Adrenal gland (tissue), 12 donors: ENCODE data around the gene MYOM1. TPM values are rescaled to one million over a fixed set of nuclear protein-coding genes. Genes with fewer than 3 reads are reported as not detected.
A peak's percentile ranks its signal among the peaks of the same experiment; 100 is the strongest.

Source experiments
- DNase-seq, 7 donors: peaks; one replicate each; pipeline ENCODE4 v3.0.0-alpha.2; 2019 to 2020
- H3K27ac ChIP-seq, 5 donors: fragments of 200-600 bp; sonication (generic) in 4 of 5; 1 replicate in 3 of 5; 2 replicates in 2 of 5; pipeline versions ENCODE4 v1.5.1 to v1.8.0; 2016 to 2020; ENCODE audit warnings: mild to moderate bottlenecking in 1 of 5
- H3K27me3 ChIP-seq: fragments of 200-600 bp; 2 replicates; pipeline ENCODE4 v1.8.0; 2021
- H3K36me3 ChIP-seq, 2 donors: fragments of 200-600 bp; replicated peaks in 1 of 2; 1 replicate in 1 of 2; 2 replicates in 1 of 2; pipeline versions ENCODE4 v1.5.1 to v1.8.0; 2018 to 2022
- H3K4me1 ChIP-seq, 2 donors: fragments of 200-600 bp; replicated peaks in 1 of 2; 1 replicate in 1 of 2; 2 replicates in 1 of 2; pipeline versions ENCODE4 v1.5.1 to v1.8.0; 2018 to 2021
- H3K4me3 ChIP-seq, 4 donors: fragments of 200-600 bp; sonication (generic) in 3 of 4; one replicate each; pipeline ENCODE4 v1.5.1; 2016 to 2018
- H3K9me3 ChIP-seq, 3 donors: fragments of 200-600 bp; sonication (generic) in 1 of 3; replicated peaks in 1 of 3; 1 replicate in 2 of 3; 2 replicates in 1 of 3; pipeline versions ENCODE4 v1.5.1 to v1.8.0; 2016 to 2021
- POLR2A ChIP-seq, 2 donors: fragments of 450-650 bp; IDR thresholded peaks; one replicate each; pipeline ENCODE4 v1.6.1; 2017; ENCODE audit warnings: antibody characterized with exemption in 2 of 2, mild to moderate bottlenecking in 2 of 2, moderate library complexity in 1 of 2
- WGBS, 4 donors: extraction: QIAGEN DNeasy Blood & Tissue Kit in 2 of 4; methylation state at CpG; one replicate each; pipeline versions ENCODE4 v1.1.5 to v1.1.7; 2013 to 2017; 5-methylcytosine and 5-hydroxymethylcytosine counted together
- intact Hi-C, 2 donors: fragments of 100-400 bp; cut with DNase I; formaldehyde crosslinking; loops; one replicate each; pipeline versions ENCODE4 v1.14.1 to v1.15.0; 2022 to 2023
- polyA plus RNA-seq, 3 donors: library from polyadenylated mRNA; stranded (reverse); fragments of 200-250 nt in 2 of 3; fragments of 350-450 nt in 1 of 3; fragmentation: Illumina TruSeq in 1 of 3; extraction: RNeasy Lipid Tissue Mini Kit (QIAGEN cat#74804) in 1 of 3; gene quantifications; one replicate each; pipeline ENCODE4 v1.2.3, GENCODE V29; 2013 to 2014
- total RNA-seq, 9 donors: library from RNA; depleted of rRNA in 4 of 9; stranded (reverse); fragments of >200 nt in 4 of 9; fragments of 120-200 nt in 1 of 9; fragmentation: NEBNext Ultra II Directional in 1 of 9; extraction: Animal tissue kit (Norgen Biotek cat#: 25700) in 1 of 9; gene quantifications; one replicate each; pipeline versions ENCODE4 v1.1.0 to v1.2.4, GENCODE V29; 2013 to 2023
- TF ChIP-seq, protein P1 (sequence below), 6 experiments: fragments of 450-650 bp in 4 of 6; fragments of 200-600 bp in 2 of 6; sonication (generic) in 1 of 6; IDR thresholded peaks; 1 replicate in 5 of 6; 2 replicates in 1 of 6; pipeline versions ENCODE4 v1.5.1 to v1.8.0; 2016 to 2021; ENCODE audit warnings: antibody characterized with exemption in 6 of 6, mild to moderate bottlenecking in 2 of 6, moderate library complexity in 1 of 6
- donor health status: healthy with polysubstance abuse.
- donor health status: Bipolar disorder and iron deficiency.
- donor health status: DM: yes; HTN: yes; CAD: no.
- donor health status: DM: no; HTN: no; CAD: no.
- donor health status: DM: no; HTN: no; CAD: no.
- donor health status: DM: yes; HTN: yes; CAD: no.

Gene MYOM1
- total and polyA plus RNA-seq, 12 donors = 1.3 to 70.0 (median 2.9) TPM

- no peak for TF ChIP-seq POLR2A (IDR thresholded peaks at IDR 0.05)
- TF ChIP-seq, protein P1, sequence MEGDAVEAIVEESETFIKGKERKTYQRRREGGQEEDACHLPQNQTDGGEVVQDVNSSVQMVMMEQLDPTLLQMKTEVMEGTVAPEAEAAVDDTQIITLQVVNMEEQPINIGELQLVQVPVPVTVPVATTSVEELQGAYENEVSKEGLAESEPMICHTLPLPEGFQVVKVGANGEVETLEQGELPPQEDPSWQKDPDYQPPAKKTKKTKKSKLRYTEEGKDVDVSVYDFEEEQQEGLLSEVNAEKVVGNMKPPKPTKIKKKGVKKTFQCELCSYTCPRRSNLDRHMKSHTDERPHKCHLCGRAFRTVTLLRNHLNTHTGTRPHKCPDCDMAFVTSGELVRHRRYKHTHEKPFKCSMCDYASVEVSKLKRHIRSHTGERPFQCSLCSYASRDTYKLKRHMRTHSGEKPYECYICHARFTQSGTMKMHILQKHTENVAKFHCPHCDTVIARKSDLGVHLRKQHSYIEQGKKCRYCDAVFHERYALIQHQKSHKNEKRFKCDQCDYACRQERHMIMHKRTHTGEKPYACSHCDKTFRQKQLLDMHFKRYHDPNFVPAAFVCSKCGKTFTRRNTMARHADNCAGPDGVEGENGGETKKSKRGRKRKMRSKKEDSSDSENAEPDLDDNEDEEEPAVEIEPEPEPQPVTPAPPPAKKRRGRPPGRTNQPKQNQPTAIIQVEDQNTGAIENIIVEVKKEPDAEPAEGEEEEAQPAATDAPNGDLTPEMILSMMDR (IDR thresholded peaks at IDR 0.05) = no peak
- no peak for DNase-seq
- intact Hi-C loops = no loop called here
- no peaks in the 10 kb centered on the region for H3K27me3 ChIP-seq
- 76 to 84% (median 80%) methylated on average over 5 of the region's 5 CpGs for WGBS, 4 donors
- H3K4me3 ChIP-seq = no peak overlapping the region
- no peak overlapping the region for H3K27ac ChIP-seq
- no peaks in the 10 kb centered on the region for H3K36me3 ChIP-seq
- no peaks in the 10 kb centered on the region for H3K9me3 ChIP-seq
- H3K4me1 ChIP-seq = no peaks in the 10 kb centered on the region
These were observed 177.9 kb downstream of the MYOM1 start for GRCh38 chr18:3041843-3042242.

- 92 to 96% (median 95%) methylated on average over 7 to 8 of the region's 8 CpGs for WGBS, 4 donors
These were observed 178.9 kb downstream of the MYOM1 start for GRCh38 chr18:3040881-3041280.

GRCh38 chr18:3040173-3040572, 179.6 kb downstream of the MYOM1 start:
- H3K27me3 ChIP-seq = no peaks in the 10 kb centered on the region
- H3K27ac ChIP-seq = no peak overlapping the region
- H3K4me3 ChIP-seq = no peak overlapping the region
- intact Hi-C loops = no loop called here
- H3K36me3 ChIP-seq = no peaks in the 10 kb centered on the region
- TF ChIP-seq POLR2A (IDR thresholded peaks at IDR 0.05) = no peak
- TF ChIP-seq, protein P1 (IDR thresholded peaks at IDR 0.05) = no peak
- WGBS, 4 donors = 89 to 92% (median 91%) methylated on average over 2 of the region's 2 CpGs
- no peaks in the 10 kb centered on the region for H3K9me3 ChIP-seq
- no peaks in the 10 kb centered on the region for H3K4me1 ChIP-seq
- DNase-seq = no peak

More at GRCh38 chr18:3040881-3041280, 178.9 kb downstream of the MYOM1 start:
- TF ChIP-seq, protein P1 (IDR thresholded peaks at IDR 0.05) = no peak
- H3K4me1 ChIP-seq = no peaks in the 10 kb centered on the region
- peak in 2 of 7 donors; percentile 3 to 42 for DNase-seq
- H3K4me3 ChIP-seq = no peak overlapping the region
- H3K36me3 ChIP-seq = no peaks in the 10 kb centered on the region
- H3K27me3 ChIP-seq = no peaks in the 10 kb centered on the region
- H3K27ac ChIP-seq = no peak overlapping the region
- intact Hi-C loops = no loop called here
- H3K9me3 ChIP-seq = no peaks in the 10 kb centered on the region

DNA sequence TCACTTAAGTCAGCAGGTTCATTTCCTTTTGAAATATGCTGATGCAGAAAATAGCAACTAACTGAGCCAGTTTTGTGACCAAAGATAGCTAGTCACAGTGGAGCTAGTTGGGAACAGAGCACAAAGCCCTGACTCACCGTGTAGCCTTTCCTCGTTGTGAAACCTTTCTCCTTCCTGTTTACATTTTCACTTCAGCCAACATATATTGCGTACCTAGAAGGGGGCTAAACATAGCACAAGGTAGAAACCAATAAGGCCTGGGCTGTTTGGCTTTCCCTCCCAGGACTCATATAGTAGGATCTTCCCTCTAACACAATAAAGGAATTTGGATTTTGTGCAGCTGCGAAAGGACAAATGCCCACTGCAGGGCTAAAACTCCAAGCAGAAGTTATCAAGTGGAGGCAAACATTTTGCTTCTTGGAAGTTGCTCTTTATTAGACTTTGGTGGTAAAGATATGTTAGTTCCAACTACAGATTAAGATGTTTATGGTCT, 182.3 kb downstream of the MYOM1 start:
- Histone ChIP-seq H3K36me3 (no peaks in the 10 kb centered on the region), H3K27me3 (no peaks in the 10 kb centered on the region), H3K9me3 (no peaks in the 10 kb centered on the region), H3K27ac (peak overlapping the region in 2 of 5 donors; percentile 32 to 58), H3K4me3 (no peak overlapping the region), H3K4me1 (no peaks in the 10 kb centered on the region)
- intact Hi-C loops = no loop called here
- peak in 2 of 7 donors; percentile 18 to 54 for DNase-seq
- 35 to 52% (median 45%) methylated on average over 4 of the region's 4 CpGs for WGBS, 4 donors
- no peak for TF ChIP-seq POLR2A (IDR thresholded peaks at IDR 0.05)
- TF ChIP-seq, protein P1 (IDR thresholded peaks at IDR 0.05) = no peak
